ENCODE data around the gene ARID3A. TPM values are rescaled to one million over a fixed set of nuclear protein-coding genes. Genes with fewer than 3 reads are reported as not detected.

ARID3A gene
- total and polyA plus RNA-seq, 7 donors = 1.4 to 11.6 (median 3.7) TPM

DNA sequence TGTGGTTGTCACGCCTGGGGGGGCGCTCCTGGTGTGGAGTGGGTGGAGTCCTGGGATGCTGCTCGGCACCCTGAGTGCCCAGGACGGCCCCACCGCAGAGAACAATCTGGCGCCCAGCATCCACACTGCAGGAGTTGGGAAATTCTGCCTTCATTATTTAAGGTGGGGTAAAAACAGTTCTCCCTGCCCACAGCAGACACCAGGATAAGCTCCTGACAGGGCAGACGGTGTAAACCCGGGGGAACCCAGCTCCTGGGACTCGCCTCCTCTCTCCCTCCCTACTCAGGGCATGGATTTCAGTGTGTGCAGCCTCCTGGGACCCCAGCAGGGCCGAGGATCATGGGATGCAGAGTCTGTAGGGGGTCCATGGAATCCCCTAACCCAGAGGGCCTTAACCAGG, 50.6 kb downstream of the ARID3A start:
- DNase-seq = no peak
- intact Hi-C loops (cut with DNase I) = no loop called here
- no peak overlapping the region for H3K4me3 ChIP-seq

GRCh38 chr19:977058-977464, 51.2 kb downstream of the ARID3A start:
- intact Hi-C loops (cut with DNase I) = no loop called here
- no peaks in the 10 kb centered on the region for H3K27me3 ChIP-seq
- no peaks in the 10 kb centered on the region for H3K9me3 ChIP-seq
- DNase-seq = no peak
- no peaks in the 10 kb centered on the region for H3K4me1 ChIP-seq
- no peak overlapping the region for H3K27ac ChIP-seq
- no peak overlapping the region for H3K4me3 ChIP-seq
- peaks cover 0 to 3% (median 1%) of the 10 kb centered on the region in 4 donors for H3K36me3 ChIP-seq
- WGBS, 2 donors = 82 to 89% methylated on average over 24 of the region's 24 CpGs
- no peak for TF ChIP-seq EP300 (IDR thresholded peaks at IDR 0.05)
- no peak for TF ChIP-seq POLR2AphosphoS5 (IDR thresholded peaks at IDR 0.05)
- no peak for TF ChIP-seq POLR2A (IDR thresholded peaks at IDR 0.05)
- no peak for TF ChIP-seq CTCF (IDR thresholded peaks at IDR 0.05)

More for the DNA sequence above, 50.6 kb downstream of the ARID3A start:
- WGBS, 2 donors = 83 to 84% methylated on average over 10 of the region's 10 CpGs
- Histone ChIP-seq H3K27ac (no peak overlapping the region), H3K27me3 (no peaks in the 10 kb centered on the region), H3K36me3 (peaks cover 0 to 9% (median 7%) of the 10 kb centered on the region in 4 donors), H3K9me3 (no peaks in the 10 kb centered on the region), H3K4me1 (no peaks in the 10 kb centered on the region)
- no peak for TF ChIP-seq POLR2AphosphoS5 (IDR thresholded peaks at IDR 0.05)
- no peak for TF ChIP-seq CTCF (IDR thresholded peaks at IDR 0.05)
- TF ChIP-seq POLR2A (IDR thresholded peaks at IDR 0.05) = no peak
- TF ChIP-seq EP300 (IDR thresholded peaks at IDR 0.05) = no peak

DNA sequence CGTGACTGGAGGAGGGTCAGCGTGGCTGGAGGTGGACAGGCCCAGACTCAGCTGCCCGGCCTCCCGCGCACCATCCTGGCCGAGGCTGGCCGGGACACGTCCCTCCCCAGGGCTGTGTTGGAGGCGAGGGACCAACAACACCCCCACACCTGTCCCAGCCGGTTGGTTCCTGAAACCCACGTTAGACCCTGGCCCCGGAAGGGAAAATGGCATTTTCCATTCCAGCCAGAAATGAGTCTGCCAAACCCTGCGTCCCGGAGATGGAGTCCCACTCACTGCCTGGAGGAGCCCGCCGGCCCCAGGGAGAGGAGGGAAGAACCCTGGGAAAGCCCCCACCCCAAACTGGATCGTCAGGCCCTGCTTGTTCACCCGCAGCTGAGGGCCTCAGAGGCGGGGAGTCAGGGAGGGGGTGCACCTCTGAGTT, 53.5 kb downstream of the ARID3A start:
- Histone ChIP-seq H3K36me3 (no peaks in the 10 kb centered on the region), H3K27me3 (no peaks in the 10 kb centered on the region), H3K9me3 (no peaks in the 10 kb centered on the region), H3K27ac (no peak overlapping the region), H3K4me1 (peaks cover 0 to 19% (median 15%) of the 10 kb centered on the region in 4 donors), H3K4me3 (no peak overlapping the region)
- no peak for TF ChIP-seq CTCF (IDR thresholded peaks at IDR 0.05)
- no peak for TF ChIP-seq POLR2AphosphoS5 (IDR thresholded peaks at IDR 0.05)
- no peak for TF ChIP-seq POLR2A (IDR thresholded peaks at IDR 0.05)
- no peak for TF ChIP-seq EP300 (IDR thresholded peaks at IDR 0.05)
- 78 to 79% methylated on average over 19 of the region's 19 CpGs for WGBS, 2 donors
- intact Hi-C loops (cut with DNase I) = no loop called here
- no peak for DNase-seq

- intact Hi-C loops (cut with DNase I) = loop anchor here (5.0 kb wide), 1 partner anchor 213 kb away; no protein-coding TSS in a partner anchor
- no peaks in the 10 kb centered on the region for H3K9me3 ChIP-seq
- TF ChIP-seq EP300 (IDR thresholded peaks at IDR 0.05) (no peak), POLR2A (IDR thresholded peaks at IDR 0.05) (no peak), POLR2AphosphoS5 (IDR thresholded peaks at IDR 0.05) (no peak), CTCF (IDR thresholded peaks at IDR 0.05) (no peak)
- DNase-seq = no peak
- no peaks in the 10 kb centered on the region for H3K27me3 ChIP-seq
- H3K36me3 ChIP-seq = no peaks in the 10 kb centered on the region
- no peak overlapping the region for H3K27ac ChIP-seq
- peaks cover 0 to 28% (median 24%) of the 10 kb centered on the region in 4 donors for H3K4me1 ChIP-seq
- WGBS, 2 donors = 33 to 52% methylated on average over 32 of the region's 32 CpGs
- no peak overlapping the region for H3K4me3 ChIP-seq
These were observed 54.5 kb downstream of the ARID3A start for GRCh38 chr19:980133-980998.

All from sigmoid colon (tissue), 7 donors.